HG02870 (cell line): ENCODE measurements around the gene GDF7.
"Not testable (repeated sequence)": the region's sequence is repeated elsewhere in the genome, so short reads cannot be mapped to it uniquely, and the experiment has no call there.

ENCODE experiments used
- ATAC-seq: cut with Tn5 transposase; IDR thresholded peaks from one replicate; pipeline ENCODE4 v1.9.1; 2021; ENCODE audit warnings: mild to moderate bottlenecking, moderate library complexity; ENCODE audit not compliant: unreplicated experiment

The GDF7 gene

DNA sequence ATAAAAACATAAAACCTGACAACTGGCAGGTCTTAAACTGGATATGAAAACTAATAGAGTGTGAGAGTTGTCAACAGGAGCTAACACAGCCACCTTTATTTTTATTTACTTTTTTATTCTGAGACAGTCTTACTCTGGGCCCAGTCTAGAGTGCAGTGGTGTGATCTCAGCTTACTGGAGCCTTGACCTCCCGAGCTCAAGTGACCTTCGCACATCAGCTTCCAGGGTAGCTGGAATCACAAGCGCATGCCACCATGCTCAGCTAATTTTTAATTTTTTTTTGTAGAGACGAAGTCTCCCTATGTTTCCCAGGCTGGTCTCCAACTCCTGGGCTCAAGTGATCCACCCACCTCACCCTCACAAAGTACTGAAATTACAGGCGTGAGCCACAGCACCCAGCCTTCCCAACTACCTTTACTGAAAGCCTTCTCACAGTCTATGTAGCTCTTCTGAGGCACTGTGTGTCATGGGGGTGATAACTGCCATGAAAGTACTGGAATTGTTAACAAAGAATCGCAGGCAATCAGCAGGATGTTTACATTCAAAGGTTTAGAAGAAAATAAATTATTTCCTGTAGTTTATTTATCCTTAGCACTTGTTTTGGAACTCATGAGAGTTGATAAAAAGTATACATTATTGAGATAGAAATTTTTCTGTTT is 24.3 kb downstream of the GDF7 start:
- ATAC-seq: no peak

- no peak for ATAC-seq
Measured at GRCh38 chr2:20692081-20692480, 25.1 kb downstream of the GDF7 start.

GRCh38 chr2:20693317-20693716 is 26.4 kb downstream of the GDF7 start:
- no peak for ATAC-seq

DNA sequence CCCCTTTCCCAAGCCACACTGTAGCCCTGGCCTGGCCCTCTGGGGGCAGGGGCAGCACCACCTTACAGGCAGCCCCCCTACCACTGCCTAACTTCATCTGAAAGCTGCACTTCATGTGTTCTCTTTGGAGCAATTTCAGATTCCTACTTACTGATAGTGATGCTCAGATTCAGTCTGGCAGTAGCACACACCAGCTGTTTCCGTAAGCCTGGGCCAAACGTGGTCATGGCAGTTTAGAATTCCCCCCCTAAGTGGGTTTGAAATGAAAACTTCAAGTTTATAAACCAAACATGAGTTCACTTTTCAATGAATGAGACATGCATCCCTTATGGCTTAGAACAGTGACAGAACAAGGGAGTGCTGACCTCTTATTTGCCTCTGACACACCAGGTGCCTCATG is 29.4 kb downstream of the GDF7 start:
- ATAC-seq: no peak

GRCh38 chr2:20697322-20697934 is 30.5 kb downstream of the GDF7 start:
- ATAC-seq: no peak

- ATAC-seq: no peak
Measured at GRCh38 chr2:20698916-20699613, 32.1 kb downstream of the GDF7 start.

DNA sequence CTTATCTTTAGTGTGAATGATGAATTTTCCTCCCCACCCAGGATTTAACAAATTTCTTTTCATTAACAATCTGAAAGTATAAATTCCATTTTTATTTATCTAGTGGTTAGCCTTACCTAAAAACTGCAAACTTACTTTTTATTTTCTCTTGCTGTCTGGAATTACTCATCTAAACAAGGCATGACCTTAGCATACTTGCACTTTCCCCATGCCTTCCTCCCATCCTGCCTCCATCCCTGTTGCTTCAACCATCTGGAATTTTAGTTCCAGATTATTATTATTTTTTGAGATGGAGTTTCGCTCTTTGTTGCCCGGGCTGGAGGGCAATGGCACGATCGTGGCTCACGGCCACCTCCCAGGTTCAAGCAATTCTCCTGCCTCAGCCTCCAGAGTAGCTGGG is 35.6 kb downstream of the GDF7 start:
- ATAC-seq: no peak

GRCh38 chr2:20704886-20705285 is 37.9 kb downstream of the GDF7 start:
- ATAC-seq: no peak

- ATAC-seq: no peak
Measured at GRCh38 chr2:20706217-20706616, 39.3 kb downstream of the GDF7 start.

DNA sequence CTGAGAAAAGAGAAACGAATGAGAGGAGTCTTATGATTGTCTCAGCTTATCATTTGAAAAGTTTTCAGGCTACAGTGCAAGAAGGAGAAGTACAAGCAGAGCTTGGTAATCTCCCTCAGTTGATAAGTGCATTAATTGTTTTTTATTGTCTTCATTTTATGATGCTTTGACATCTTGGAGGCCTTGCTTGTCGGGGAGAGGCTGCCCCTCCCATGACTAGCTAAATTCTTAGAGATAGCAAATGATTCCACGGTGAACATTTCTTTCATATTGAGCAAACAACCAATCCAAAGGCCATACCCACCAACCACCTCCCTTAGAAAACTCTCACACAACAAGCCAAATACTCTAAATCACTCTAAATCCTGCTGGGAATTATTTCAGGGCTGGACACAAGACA is 39.8 kb downstream of the GDF7 start:
- ATAC-seq: no peak

GRCh38 chr2:20707601-20708000 is 40.7 kb downstream of the GDF7 start:
- no peak for ATAC-seq

DNA sequence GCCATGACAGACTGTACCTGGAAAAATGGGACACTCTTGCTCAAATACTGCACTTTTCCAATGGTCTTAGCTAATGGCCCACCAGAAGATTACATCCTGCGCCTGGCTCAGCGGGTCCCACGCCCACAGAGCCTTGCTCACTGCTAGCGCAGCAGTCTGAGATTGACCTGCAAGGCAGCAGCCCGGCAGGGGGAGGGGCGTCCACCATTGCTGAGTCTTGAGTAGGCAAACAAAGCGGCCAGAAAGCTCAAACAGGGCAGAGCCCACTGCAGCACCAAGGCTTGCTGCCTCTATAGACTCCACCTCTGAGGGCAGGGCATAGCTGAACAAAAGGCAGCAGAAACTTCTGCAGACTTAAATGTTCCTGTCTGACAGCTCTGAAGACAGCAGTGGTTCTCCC is 44.7 kb downstream of the GDF7 start:
- not testable (repeated sequence) for ATAC-seq

DNA sequence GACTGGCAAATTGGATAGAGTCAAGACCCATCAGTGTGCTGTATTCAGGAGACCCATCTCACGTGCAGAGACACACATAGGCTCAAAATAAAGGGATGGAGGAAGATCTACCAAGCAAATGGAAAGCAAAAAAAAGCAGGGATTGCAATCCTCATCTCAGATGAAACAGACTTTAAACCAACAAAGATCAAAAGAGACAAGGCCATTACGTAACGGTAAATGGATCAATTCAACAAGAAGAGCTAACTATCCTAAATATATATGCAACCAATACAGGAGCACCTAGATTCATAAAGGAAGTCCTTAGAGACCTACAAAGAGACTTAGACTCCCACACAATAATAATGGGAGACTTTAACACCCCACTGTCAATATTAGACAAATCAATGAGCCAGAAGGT is 46.6 kb downstream of the GDF7 start:
- not testable (repeated sequence) for ATAC-seq

- ATAC-seq: not testable (repeated sequence)
Measured at GRCh38 chr2:20714412-20714811, 47.5 kb downstream of the GDF7 start.

DNA sequence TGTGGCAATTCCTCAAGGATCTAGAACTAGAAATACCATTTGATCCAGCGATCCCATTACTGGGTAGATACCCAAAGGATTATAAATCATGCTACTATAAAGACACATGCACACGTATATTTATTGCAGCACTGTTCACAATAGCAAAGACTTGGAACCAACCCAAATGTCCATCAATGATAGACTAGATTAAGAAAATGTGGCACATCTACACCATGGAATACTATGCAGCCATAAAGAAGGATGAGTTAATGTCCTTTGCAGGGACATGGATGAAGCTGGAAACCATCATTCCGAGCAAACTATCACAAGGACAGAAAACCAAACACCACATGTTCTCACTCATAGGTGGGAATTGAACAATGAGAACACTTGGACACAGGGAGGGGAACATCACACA is 49.2 kb downstream of the GDF7 start:
- not testable (repeated sequence) for ATAC-seq

- no peak for ATAC-seq
Measured at GRCh38 chr2:20717641-20718040, 50.7 kb downstream of the GDF7 start.

- no peak for ATAC-seq
Measured at GRCh38 chr2:20722592-20723240, 55.8 kb downstream of the GDF7 start.

- no peak for ATAC-seq
Measured at GRCh38 chr2:20723543-20723942, 56.6 kb downstream of the GDF7 start.

- ATAC-seq: no peak
Measured at GRCh38 chr2:20724500-20725053, 57.6 kb downstream of the GDF7 start.

DNA sequence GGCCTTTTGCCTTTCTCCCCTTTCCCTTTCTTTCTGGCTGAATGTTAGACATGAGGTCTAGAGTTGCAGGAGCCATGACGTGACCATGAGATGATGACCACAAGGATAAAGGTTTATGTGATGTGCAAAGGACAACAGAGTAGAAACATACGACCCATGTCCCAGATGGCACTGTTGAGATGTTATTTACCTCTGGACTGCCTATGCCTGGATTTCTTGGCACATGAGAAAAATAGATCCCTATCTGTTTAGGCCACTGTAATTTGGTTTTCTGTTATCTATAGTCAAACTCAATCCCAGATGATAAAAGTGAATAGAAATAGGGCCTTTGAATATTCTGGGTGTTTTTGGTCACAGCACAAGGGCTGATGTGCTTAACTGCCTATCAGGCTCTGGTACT is 58.8 kb downstream of the GDF7 start:
- ATAC-seq: no peak

DNA sequence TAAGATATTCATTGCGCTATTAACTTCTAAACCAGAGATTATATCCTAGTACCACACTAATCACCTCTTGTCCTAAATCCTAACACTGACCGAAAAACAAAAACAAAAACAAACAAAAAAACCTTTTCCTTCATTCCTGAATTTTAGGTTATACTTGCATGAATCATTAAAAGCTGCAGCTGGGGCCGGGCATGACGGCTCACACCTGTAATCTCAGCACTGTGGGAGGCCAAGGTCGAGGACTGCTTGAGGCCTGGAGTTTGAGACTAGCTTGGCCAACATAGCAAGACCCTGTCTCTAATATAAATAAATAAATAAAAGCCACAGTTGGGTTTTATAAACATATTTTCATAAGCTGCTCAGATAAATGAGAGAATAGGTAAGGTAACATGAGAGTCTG is 60.0 kb downstream of the GDF7 start:
- ATAC-seq: no peak
